Myometrial cell (primary cell): ENCODE results near the gene MIEF2. TPM values are rescaled to one million over a fixed set of nuclear protein-coding genes. Genes with fewer than 3 reads are reported as not detected.

Experiments
- total RNA-seq: library from RNA; depleted of rRNA; stranded (reverse); fragments of >200 nt; gene quantifications from 2 replicates; pipeline ENCODE4 v1.2.3, GENCODE V29; 2015

Gene MIEF2
- total RNA-seq, result 15.4 and 18.7 TPM in 2 replicates

GRCh38 chr17:18260332-18261145, at the start of gene MIEF2:
MIEF2 (plus strand) TSS chr17:18260662; CDS start chr17:18262721, 2,059 bp downstream.

GRCh38 chr17:18225121-18225641, 35.3 kb upstream of the MIEF2 start, which contains the start of gene LLGL1:
LLGL1 (plus strand) TSS chr17:18225635; CDS start chr17:18225683, 48 bp downstream.

GRCh38 chr17:18258356-18259038, 2.0 kb upstream of the MIEF2 start, which contains the start of gene FLII:
FLII (minus strand) TSS chr17:18258738; CDS start chr17:18258690, 48 bp downstream.

GRCh38 chr17:18314731-18315561, 54.5 kb downstream of the MIEF2 start, which contains the start of the genes SMCR8 and TOP3A:
SMCR8 (plus strand) TSS chr17:18315293; CDS start chr17:18315790, 497 bp downstream.
TOP3A (minus strand) TSS chr17:18314994; CDS start chr17:18314778, 216 bp downstream.

Other genes with a start within 250 kb of the MIEF2 start
- gene ATPAF2, start 221.5 kb upstream of the MIEF2 start, total RNA-seq, result 9.8 and 21.1 TPM in 2 replicates
- 5.8 and 9.2 TPM in 2 replicates for gene GID4, start 221.3 kb upstream of the MIEF2 start, total RNA-seq
- 52.8 and 54.9 TPM in 2 replicates for gene DRG2, start 172.7 kb upstream of the MIEF2 start, total RNA-seq
- 0.58 and 1.4 TPM in 2 replicates for gene MYO15A, start 151.9 kb upstream of the MIEF2 start, total RNA-seq
- gene ALKBH5, start 76.8 kb upstream of the MIEF2 start, total RNA-seq, result 79.6 and 85.2 TPM in 2 replicates
- 50.5 and 64.7 TPM in 2 replicates for gene LLGL1, start 35.0 kb upstream of the MIEF2 start, total RNA-seq
- 323 and 352 TPM in 2 replicates for gene FLII, start 1.9 kb upstream of the MIEF2 start, total RNA-seq
- 14.4 and 19.5 TPM in 2 replicates for gene TOP3A, start 54.3 kb downstream of the MIEF2 start, total RNA-seq
- 6.9 and 7.8 TPM in 2 replicates for gene SMCR8, start 54.6 kb downstream of the MIEF2 start, total RNA-seq
- gene SHMT1, start 102.9 kb downstream of the MIEF2 start, total RNA-seq, result 29.4 and 52.5 TPM in 2 replicates
- gene EVPLL, start 117.1 kb downstream of the MIEF2 start, total RNA-seq, result not detected in 2 replicates
- gene LGALS9C, start 216.1 kb downstream of the MIEF2 start, total RNA-seq, result not detected in 2 replicates